ENCODE measurements around the gene USF3. TPM values are rescaled to one million over a fixed set of nuclear protein-coding genes. Genes with fewer than 3 reads are reported as not detected.
A peak's percentile ranks its signal among the peaks of the same experiment; 100 is the strongest.

The USF3 gene
- polyA plus RNA-seq, 3 donors = 1.6 to 4.5 (median 3.3) TPM

GRCh38 chr3:113643583-113643982 lies 52.9 kb downstream of the USF3 start:
- Mint-ChIP-seq H3K27ac (peak overlapping the region in 1 of 7 donors; percentile 35), H3K4me1 (no peaks in the 10 kb centered on the region), H3K36me3 (no peaks in the 10 kb centered on the region), H3K27me3 (ENCODE audit: low read depth in 3 of 3) (no peaks in the 10 kb centered on the region), H3K4me3 (no peak overlapping the region), H3K9me3 (peaks cover 28 to 44% (median 34%) of the 10 kb centered on the region in 7 donors)
- H3K4me1 ChIP-seq (ENCODE audit: control insufficient read depth in 1 of 2, insufficient read depth in 2 of 2, low read length in 2 of 2) = no peaks in the 10 kb centered on the region
- no peak for DNase-seq
- H3K4me3 ChIP-seq (replicated peaks in 1 of 3; ENCODE audit: low read depth in 2 of 3, low read length in 3 of 3) = no peak overlapping the region
- TF ChIP-seq CTCF (IDR thresholded peaks at IDR 0.05) = no peak
- no peaks in the 10 kb centered on the region for H3K79me2 ChIP-seq (ENCODE audit: insufficient read depth, low read length)
- H3K9ac ChIP-seq (ENCODE audit: insufficient read depth, low read length, poor library complexity, severe bottlenecking) = no peak overlapping the region
- intact Hi-C loops (cut with micrococcal nuclease) = no loop called here
- H3K27ac ChIP-seq (ENCODE audit: low read depth in 1 of 2, low read length in 2 of 2) = no peak overlapping the region
- no peak overlapping the region for H2AFZ ChIP-seq (ENCODE audit: insufficient read depth, low read depth, low read length, poor library complexity, severe bottlenecking)
- no peak overlapping the region for H3K4me2 ChIP-seq (replicated peaks; ENCODE audit: extremely low read depth, low read length, poor library complexity, severe bottlenecking)
- WGBS (ENCODE audit: insufficient coverage) = 80% methylated on average over 1 of the region's 7 CpGs
- H3K9me3 ChIP-seq (replicated peaks in 1 of 2; ENCODE audit: control insufficient read depth in 1 of 2, insufficient read depth in 1 of 2, low read length in 2 of 2) = peaks cover 16 to 23% of the 10 kb centered on the region in 2 donors
- no peaks in the 10 kb centered on the region for H3K27me3 ChIP-seq (ENCODE audit: control insufficient read depth in 2 of 2, insufficient read depth in 2 of 2, low read length in 2 of 2)
- H3K36me3 ChIP-seq (replicated peaks in 1 of 2; ENCODE audit: control insufficient read depth in 1 of 2, insufficient read depth in 2 of 2, low read length in 2 of 2) = no peaks in the 10 kb centered on the region
- no peaks in the 10 kb centered on the region for H4K20me1 ChIP-seq (ENCODE audit: insufficient read depth, low read length)

GRCh38 chr3:113638910-113639309 lies 57.5 kb downstream of the USF3 start:
- Histone ChIP-seq H3K9me3 (replicated peaks in 1 of 2; ENCODE audit: control insufficient read depth in 1 of 2, insufficient read depth in 1 of 2, low read length in 2 of 2) (peaks cover 0 to 3% of the 10 kb centered on the region in 2 donors), H3K4me1 (ENCODE audit: control insufficient read depth in 1 of 2, insufficient read depth in 2 of 2, low read length in 2 of 2) (no peaks in the 10 kb centered on the region), H2AFZ (ENCODE audit: insufficient read depth, low read depth, low read length, poor library complexity, severe bottlenecking) (no peak overlapping the region), H3K36me3 (replicated peaks in 1 of 2; ENCODE audit: control insufficient read depth in 1 of 2, insufficient read depth in 2 of 2, low read length in 2 of 2) (no peaks in the 10 kb centered on the region), H3K27ac (ENCODE audit: low read depth in 1 of 2, low read length in 2 of 2) (no peak overlapping the region), H3K4me2 (replicated peaks; ENCODE audit: extremely low read depth, low read length, poor library complexity, severe bottlenecking) (no peak overlapping the region), H4K20me1 (ENCODE audit: insufficient read depth, low read length) (no peaks in the 10 kb centered on the region), H3K4me3 (replicated peaks in 1 of 3; ENCODE audit: low read depth in 2 of 3, low read length in 3 of 3) (no peak overlapping the region), H3K79me2 (ENCODE audit: insufficient read depth, low read length) (no peaks in the 10 kb centered on the region), H3K27me3 (ENCODE audit: control insufficient read depth in 2 of 2, insufficient read depth in 2 of 2, low read length in 2 of 2) (no peaks in the 10 kb centered on the region), H3K9ac (ENCODE audit: insufficient read depth, low read length, poor library complexity, severe bottlenecking) (no peak overlapping the region)
- Mint-ChIP-seq H3K9me3 (peaks cover 4 to 13% (median 7%) of the 10 kb centered on the region in 7 donors), H3K27ac (no peak overlapping the region), H3K4me1 (no peaks in the 10 kb centered on the region), H3K27me3 (ENCODE audit: low read depth in 3 of 3) (no peaks in the 10 kb centered on the region), H3K36me3 (no peaks in the 10 kb centered on the region), H3K4me3 (no peak overlapping the region)
- intact Hi-C loops (cut with micrococcal nuclease) = no loop called here
- no CpG with 5 or more reads among the region's 3 CpGs for WGBS (ENCODE audit: insufficient coverage)
- TF ChIP-seq CTCF (IDR thresholded peaks at IDR 0.05) = no peak
- DNase-seq = no peak
